Measurements from ENCODE around the gene SPATA31E1.
"Not testable (repeated sequence)": the region's sequence is repeated elsewhere in the genome, so short reads cannot be mapped to it uniquely, and the experiment has no call there.

Gene SPATA31E1

GRCh38 chr9:87886933-87887505 lies 4.3 kb downstream of the SPATA31E1 start:
- FAIRE-seq: no peak

DNA sequence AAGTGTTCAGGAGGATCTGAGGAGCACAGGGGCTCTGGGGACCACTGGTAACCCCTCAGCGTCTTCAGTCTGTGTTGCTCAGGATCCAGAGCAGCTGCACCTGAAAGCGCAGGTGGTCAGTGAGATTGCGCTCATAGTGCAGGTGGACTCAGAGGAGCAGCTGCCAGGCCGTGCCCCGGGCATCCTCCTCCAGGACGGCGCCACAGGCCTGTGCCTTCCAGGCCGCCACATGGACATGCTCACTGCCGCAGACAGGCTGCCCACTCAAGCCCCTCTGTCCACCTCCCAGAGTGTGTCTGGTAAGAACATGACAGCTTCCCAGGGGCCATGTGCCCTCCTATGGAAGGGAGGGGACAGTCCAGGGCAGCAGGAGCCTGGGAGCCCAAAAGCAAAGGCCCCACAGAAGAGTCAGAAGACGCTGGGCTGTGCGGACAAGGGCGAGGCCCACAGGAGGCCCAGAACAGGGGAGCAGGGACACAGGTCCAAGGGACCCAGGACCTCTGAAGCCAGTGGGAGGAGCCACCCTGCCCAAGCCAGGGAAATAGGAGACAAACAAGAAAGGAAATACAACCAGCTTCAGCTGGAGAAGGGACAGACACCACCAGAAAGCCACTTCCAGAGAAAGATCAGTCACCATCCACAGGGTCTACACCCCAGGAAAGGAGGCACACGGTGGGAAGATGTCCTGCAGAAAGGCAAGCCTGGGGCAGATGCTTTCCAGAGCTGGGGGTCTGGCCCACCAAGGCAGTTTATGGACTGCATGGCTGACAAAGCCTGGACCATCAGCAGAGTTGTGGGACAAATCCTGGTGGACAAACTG lies 5.2 kb downstream of the SPATA31E1 start:
- FAIRE-seq: no peak

DNA sequence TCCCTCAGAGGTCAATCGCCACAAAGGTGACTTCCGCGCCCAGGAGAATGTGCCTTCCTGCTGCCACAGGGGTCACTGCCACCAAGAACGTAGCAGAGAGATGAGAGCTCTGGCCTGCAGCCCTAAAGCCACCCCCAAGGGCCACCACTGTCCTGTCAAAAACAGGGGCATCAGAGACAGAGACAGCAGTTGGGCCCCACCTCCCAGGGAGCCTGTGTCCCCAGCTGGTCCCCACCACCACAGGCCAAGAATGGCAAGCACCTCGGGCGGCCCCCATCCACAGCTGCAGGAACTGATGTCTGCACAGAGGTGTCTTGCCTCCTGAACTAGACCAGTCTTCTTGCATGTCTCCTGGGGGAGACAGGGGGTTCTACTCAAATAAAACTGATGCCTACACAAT lies 5.8 kb downstream of the SPATA31E1 start:
- no peak for FAIRE-seq

- no peak for FAIRE-seq
Observed at GRCh38 chr9:87889065-87889881, 6.6 kb downstream of the SPATA31E1 start.

DNA sequence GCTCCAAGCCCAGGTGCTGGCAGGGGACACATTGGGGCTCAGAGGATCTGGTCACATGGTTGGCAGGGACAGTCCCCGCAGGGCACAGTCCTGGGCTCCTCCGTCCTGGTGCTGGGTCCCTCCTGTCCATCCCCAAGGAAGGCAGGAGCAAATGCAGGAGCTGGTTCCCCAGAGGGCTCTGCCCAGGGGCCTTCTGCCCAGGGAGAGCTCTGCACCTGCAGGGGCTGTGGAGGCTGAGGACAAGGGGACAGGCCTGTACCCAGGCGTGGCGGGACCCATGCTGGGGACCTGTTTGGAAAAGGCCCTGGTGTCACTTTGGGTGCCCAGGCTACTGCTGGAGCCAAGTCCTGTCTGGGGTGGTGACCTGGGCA lies 7.2 kb downstream of the SPATA31E1 start:
- no peak for FAIRE-seq

DNA sequence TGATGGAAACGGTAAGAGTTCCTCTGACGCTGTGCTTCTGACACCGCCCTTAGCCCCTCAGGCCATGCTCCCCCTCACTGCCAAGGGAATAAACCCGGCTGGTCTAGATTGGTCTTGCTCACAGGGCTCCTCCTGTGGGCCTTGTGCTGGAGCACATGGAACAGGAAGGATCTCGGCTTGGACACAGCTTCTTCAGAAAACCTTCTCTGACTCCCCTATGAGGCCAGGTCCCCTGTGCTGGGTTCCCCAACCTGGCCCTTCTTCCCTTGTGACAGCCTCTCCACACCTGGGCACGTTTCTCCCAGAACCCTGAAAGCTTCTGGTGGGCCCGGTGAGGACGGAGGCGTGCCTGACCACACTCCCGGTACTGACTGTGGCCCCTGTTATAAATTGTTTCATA lies 8.2 kb downstream of the SPATA31E1 start:
- no peak for FAIRE-seq

DNA sequence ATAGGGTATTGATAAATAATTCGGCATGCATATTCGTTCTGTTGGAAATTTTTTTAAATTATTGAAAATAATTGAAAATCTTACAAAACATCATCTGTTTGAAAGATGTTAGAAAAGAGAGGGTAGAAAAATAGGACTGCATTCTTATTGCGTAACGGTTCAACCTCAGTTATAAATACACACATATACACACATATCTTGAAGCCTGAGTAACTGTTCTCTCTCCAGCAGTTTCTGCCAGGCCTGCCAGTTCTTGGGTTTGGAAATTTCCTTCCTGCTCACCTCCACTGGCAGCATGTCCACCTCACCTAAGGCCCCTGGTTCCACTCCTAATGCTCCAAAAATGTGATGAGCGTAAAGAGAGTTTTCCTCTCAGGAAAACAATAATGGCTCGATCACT lies 9.1 kb downstream of the SPATA31E1 start:
- FAIRE-seq: no peak

DNA sequence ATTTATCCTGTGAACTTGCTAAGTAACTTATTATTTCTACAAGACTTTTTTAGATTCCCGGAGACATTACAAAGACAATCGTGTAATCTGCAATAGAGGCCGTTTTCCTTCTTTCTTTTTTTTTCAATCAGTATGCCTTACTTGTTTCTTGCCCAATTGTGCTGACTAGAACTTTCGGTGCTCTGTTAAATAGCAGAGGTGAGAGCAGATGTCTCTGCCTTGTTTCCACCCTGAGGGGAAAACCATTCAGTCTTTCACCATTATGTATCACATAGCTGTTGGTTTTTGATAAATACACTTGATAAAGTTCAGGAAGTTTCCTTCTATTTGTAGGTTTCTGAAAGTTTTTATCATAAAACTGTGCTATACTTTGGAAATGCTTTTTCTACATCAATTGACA lies 10.3 kb downstream of the SPATA31E1 start:
- peak; percentile 16 for FAIRE-seq

DNA sequence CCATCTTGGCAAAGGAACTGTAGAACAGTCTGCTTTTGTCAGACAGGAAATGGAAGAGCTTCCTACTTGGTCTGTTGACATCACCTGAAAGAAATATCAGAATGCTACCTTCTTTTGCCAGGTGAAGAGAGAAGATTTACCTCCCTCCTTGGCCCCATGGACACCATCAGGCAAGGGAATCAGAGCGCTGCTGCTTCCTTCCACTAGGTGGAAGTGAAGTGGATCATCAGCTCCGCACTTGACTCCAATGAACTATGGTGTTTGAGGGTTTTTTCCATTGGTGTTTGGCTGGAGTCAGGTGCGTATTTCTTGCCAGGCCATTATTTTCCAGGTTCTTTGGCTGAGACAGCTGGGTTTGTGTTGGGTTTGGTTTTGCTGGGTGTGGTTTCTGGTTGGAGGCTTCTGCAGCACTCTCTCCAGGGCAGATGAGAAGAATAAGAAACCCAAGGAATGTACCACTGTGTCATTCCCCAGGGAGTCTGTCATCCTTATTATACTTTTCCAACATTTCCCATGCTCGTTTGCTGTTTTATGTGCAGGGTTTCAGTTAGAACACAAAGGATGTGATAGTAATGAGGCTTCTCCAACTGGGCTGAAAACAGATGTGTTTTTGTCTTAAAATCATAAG lies 12.4 kb downstream of the SPATA31E1 start:
- no peak for FAIRE-seq

DNA sequence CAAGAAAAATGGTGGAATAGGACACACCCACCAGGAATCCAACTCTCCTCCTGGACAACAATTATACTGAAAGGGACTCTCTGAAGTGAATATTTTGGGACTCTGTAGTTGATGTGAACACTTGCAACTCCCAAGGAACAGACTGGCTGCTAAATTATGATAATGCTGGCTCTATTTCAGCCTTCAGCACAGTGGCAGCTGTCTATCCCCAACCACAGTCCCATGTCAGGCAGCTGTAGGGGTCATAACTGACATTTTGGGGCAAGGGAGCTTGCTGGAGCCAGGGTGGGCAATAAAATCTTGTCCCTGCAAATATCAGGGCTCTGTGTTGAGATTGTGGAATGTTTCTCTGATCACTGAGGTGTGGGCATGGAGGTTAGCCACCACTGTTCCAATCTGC lies 14.2 kb downstream of the SPATA31E1 start:
- no peak for FAIRE-seq

DNA sequence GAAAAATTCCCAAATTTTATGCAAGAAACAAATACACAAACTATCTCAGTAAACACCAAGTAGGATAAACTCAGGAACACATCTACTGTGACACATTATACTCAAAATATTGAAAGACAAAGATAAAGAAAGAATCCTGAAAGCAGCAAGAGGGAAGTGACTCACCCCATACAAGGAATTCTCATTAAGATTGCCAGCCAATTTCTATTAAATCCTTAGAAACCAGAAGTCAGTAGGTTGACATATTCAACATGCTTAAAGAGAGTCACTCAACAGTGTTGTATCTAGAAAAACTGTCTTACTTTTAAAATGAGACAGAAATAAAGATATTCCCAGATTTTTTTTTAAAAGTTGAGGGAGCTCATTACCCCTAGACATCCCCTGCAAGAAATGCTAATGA lies 15.5 kb downstream of the SPATA31E1 start:
- no peak for FAIRE-seq

DNA sequence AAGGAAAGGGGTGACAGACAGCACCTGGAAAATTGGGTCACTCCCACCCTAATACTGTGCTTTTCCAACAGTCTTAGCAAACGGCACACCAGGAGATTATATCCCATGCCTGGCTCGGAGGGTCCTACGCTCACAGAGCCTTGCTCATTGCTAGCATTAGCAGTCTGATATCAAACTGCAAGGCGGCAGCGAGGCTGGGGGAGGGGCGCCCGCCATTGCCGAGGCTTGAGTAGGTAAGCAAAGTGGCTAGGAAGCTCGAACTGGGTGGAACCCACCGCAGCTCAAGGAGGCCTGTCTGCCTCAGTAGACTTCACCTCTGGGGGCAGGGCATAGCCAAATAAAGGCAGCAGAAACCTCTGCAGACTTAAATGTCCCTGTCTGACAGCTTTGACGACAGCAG lies 19.7 kb downstream of the SPATA31E1 start:
- FAIRE-seq: not testable (repeated sequence)

GRCh38 chr9:87909310-87910041 lies 26.8 kb downstream of the SPATA31E1 start:
- no peak for FAIRE-seq

DNA sequence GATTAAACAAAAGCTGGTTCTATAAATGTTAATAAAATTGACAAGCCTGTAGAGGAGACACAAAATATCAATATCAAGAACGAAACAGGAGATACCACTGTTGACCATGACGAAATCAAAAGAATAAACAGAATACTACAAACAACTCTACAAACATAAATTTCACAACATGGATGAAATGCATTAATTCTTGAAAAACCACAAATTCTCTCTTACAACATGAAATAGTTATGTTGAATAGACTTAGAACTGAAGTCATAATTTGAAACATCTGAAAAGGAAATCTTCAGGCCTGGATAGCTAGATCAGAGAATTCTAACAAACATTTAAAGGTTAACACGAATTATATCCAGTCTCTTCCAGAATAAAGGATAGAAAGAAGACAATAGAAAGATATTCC lies 28.1 kb downstream of the SPATA31E1 start:
- FAIRE-seq: no peak

DNA sequence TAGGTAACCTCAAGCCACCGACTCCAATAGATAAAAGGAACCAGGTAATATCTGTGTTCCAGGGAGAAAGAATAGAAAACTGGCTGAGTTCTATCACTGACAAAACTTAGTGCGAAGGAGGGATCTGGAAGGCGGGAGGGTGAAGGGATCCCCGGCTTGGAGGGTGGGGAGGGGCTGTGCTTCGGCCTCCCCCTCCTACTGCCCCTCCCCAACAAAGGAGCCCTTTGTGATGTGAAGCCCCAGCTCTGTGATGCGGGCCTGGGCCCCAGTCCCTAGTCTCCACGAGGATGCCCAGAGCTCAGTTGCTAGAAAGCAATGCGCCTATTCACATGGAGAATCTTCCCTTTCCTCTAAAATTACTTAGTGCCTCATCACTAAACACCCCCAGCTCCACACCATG lies 35.0 kb downstream of the SPATA31E1 start, which contains the start of gene SPATA31C1:
Gene SPATA31C1, plus strand, starts transcription at position 301 of the 400 bp plus-strand sequence.
- not testable (repeated sequence) for FAIRE-seq

DNA sequence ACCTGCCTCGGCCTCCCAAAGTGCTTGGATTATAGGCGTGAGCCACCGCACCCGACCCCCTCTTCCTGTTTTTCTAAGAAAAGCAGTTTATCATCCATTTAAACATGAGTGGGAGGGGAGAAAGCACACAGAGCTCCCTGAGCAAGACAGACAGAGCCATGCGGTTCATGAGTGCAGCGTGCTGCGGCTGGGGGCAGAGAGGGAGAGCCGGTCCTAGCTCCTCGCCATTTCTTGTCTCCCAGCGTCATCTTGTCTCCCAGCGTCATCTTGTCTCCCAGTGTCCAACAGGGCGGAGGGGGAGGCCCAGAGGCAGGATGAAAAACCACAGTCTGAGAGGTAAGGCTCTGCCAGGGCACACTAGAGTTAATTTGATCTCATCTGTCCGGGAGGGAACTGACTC lies 36.3 kb downstream of the SPATA31E1 start:
- FAIRE-seq: not testable (repeated sequence)

DNA sequence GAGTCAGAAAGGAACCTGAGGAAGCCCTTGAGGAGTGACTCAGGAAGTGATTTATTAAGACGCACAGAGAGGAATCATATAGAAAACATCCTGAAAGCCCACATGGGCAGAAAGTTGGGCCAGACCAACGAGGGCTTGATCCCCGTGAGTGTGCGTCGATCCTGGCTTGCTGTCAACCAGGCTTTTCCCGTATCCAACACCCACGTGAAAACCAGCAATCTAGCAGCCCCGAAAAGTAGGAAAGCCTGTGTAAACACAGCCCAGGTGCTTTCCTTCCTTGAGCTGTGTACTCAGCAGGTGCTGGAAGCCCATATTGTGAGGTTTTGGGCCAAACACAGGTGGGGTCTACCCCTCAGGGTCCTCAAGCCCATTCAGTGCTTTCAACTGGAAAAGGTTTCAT lies 38.9 kb downstream of the SPATA31E1 start:
- not testable (repeated sequence) for FAIRE-seq

DNA sequence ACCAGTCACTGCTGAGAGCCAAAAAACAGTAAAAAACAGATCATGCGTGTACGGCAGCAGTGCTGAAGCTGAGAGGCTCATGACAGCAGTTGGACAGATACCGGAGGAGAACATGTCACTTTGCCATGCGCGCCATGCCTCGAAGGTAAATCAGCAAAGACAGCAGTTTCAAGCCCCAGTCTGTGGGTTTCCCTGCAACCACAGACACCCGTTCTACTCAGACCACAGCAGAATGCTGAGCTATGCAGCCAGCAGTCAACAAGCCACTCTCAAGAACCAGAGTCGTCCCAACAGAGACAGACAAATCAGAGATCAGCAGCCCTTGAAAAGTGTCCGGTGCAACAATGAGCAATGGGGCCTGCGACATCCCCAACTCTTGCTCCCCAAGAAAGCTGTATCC lies 40.3 kb downstream of the SPATA31E1 start:
- FAIRE-seq: not testable (repeated sequence)

DNA sequence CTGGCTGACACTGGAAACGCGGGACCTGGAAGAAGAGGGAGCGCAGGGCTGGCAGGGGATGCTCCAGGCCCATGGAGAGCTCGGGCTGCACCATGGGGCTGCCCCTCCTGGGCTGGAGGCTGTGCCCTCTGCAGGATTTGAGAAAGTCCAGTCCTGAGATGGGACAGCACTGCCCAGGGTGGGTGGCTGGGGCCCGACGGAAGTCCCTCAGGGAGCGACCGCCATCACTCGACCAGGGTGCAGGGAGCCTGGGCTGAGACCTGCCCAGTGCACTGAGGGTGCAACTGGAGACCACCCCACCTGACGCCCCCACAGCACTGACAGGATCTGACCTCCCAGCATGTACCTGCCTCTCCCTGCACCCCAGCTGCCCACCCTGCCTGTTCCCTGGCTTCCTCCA lies 42.2 kb downstream of the SPATA31E1 start:
- FAIRE-seq: not testable (repeated sequence)

DNA sequence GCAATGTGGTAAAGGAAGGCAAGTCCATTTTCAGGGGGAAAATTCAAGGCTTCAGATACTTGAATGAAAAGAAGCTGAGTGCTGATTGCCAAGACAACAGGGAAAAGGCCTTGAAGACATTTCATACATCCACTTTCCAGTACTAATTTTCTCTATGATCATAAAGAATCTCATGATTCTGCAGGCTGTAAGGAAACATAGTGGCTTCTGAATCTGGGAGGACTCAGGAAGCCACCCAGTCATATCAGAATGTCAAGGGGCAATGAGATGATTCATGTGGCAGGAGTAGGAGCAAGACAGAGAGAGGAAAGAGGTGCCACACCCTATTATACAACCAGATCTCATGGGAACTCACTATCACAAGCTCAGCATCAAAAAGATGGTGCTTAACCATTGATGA lies 46.5 kb downstream of the SPATA31E1 start:
- not testable (repeated sequence) for FAIRE-seq

DNA sequence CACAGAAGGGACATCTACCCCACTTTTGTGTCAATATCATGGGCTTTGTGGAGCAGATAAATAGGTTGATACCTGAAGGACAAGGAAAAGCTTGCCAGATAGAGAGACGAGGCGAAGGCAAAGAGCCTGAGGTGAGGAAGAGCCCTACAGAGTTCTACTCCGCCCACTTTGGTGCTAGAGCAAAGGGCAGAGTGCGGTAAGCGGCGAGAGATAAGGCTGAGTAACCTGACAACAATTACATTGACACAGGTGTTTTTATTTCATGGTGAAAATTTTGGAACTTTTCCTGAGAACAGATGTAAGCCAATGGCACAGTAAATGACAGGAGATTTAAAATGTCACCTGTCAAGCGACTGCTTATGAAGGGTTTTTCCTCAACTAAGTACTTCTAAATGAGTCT lies 51.8 kb downstream of the SPATA31E1 start:
- not testable (repeated sequence) for FAIRE-seq

DNA sequence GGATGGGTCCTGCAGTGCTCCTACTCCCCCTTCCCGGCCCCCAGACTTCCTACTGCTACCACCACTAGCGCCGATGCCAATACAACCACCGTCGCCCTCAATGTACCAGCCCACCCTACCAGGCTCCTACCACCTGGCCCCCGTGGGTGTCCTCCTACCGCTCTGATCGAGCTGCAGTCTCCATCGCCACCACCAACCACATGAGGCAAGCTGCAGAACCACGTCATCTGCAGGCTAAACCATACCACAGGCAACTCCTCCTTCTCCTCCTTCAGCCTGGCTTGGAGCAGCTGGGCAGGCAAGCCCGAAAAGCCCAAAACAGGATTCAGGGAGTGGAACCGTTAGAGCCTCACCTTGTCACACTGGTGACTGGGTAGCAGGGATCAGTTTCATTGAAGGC lies 54.7 kb downstream of the SPATA31E1 start:
- FAIRE-seq: not testable (repeated sequence)
